Measurements from ENCODE around the gene SCN7A. TPM values are rescaled to one million over a fixed set of nuclear protein-coding genes. Genes with fewer than 3 reads are reported as not detected.

The SCN7A gene
- total RNA-seq, 1 donor from 2014 or later, result 0.36 TPM

GRCh38 chr2:166385313-166385712 lies 108.7 kb downstream of the SCN7A start:
- no peak overlapping the region for H3K27ac Mint-ChIP-seq (ENCODE audit: unreplicated experiment)
- Histone ChIP-seq H4K20me1 (ENCODE audit: insufficient read depth, low read length) (no peaks in the 10 kb centered on the region), H3K27me3 (ENCODE audit: insufficient read depth, low read length) (no peaks in the 10 kb centered on the region), H3K9ac (ENCODE audit: low read length) (no peak overlapping the region), H3K9me3 (ENCODE audit: insufficient read depth, low read depth, low read length) (no peaks in the 10 kb centered on the region), H3K27ac (ENCODE audit: low read depth, low read length) (no peak overlapping the region), H3K79me2 (ENCODE audit: insufficient read depth, low read length) (no peaks in the 10 kb centered on the region), H3K36me3 (ENCODE audit: insufficient read depth, low read length) (no peaks in the 10 kb centered on the region), H3K4me1 (ENCODE audit: insufficient read depth, low read length) (no peaks in the 10 kb centered on the region), H2AFZ (ENCODE audit: low read depth, low read length) (no peak overlapping the region), H3K4me2 (ENCODE audit: low read length) (no peak overlapping the region), H3K4me3 (ENCODE audit: insufficient read depth, low read depth, low read length) (no peak overlapping the region)
- no peaks in the 10 kb centered on the region for H3K27me3 Mint-ChIP-seq (ENCODE audit: low read depth, unreplicated experiment)
- DNase-seq (ENCODE audit: low read depth), result no peak
- no peaks in the 10 kb centered on the region for H3K4me1 Mint-ChIP-seq (ENCODE audit: low read depth, unreplicated experiment)
- FAIRE-seq, result no peak
- TF ChIP-seq, protein P1, sequence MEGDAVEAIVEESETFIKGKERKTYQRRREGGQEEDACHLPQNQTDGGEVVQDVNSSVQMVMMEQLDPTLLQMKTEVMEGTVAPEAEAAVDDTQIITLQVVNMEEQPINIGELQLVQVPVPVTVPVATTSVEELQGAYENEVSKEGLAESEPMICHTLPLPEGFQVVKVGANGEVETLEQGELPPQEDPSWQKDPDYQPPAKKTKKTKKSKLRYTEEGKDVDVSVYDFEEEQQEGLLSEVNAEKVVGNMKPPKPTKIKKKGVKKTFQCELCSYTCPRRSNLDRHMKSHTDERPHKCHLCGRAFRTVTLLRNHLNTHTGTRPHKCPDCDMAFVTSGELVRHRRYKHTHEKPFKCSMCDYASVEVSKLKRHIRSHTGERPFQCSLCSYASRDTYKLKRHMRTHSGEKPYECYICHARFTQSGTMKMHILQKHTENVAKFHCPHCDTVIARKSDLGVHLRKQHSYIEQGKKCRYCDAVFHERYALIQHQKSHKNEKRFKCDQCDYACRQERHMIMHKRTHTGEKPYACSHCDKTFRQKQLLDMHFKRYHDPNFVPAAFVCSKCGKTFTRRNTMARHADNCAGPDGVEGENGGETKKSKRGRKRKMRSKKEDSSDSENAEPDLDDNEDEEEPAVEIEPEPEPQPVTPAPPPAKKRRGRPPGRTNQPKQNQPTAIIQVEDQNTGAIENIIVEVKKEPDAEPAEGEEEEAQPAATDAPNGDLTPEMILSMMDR (IDR thresholded peaks at IDR 0.05; ENCODE audit: insufficient read depth, low read depth, low read length), result no peak
- no peak for TF ChIP-seq EZH2 (IDR thresholded peaks at IDR 0.05; ENCODE audit: insufficient read depth, low read length)
- H3K4me3 Mint-ChIP-seq (ENCODE audit: unreplicated experiment), result no peak overlapping the region
- H3K9me3 Mint-ChIP-seq (ENCODE audit: unreplicated experiment), result no peaks in the 10 kb centered on the region
- no peaks in the 10 kb centered on the region for H3K36me3 Mint-ChIP-seq (ENCODE audit: low read depth, unreplicated experiment)

DNA sequence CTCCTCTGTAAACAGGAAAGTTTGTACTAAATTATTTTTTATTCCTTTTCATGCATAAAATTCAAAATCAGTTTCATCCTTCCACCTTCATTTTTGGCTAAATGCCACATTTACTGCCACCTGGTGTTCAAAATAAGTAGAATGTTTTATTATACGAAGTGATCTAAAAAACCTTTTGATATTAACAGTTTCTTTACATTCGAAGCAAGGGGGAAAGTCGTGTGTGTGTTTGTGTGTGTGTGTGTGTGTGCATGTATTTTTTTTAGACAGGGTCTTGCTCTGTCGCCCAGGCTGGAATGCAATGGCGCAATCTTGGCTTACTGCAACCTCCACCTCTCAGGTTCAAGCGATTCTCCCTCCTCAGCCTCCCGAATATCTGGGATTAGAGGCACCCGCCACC lies 109.3 kb downstream of the SCN7A start:
- H2AFZ ChIP-seq (ENCODE audit: low read depth, low read length), result no peak overlapping the region
- H3K9ac ChIP-seq (ENCODE audit: low read length), result no peak overlapping the region
- H3K9me3 Mint-ChIP-seq (ENCODE audit: unreplicated experiment), result no peaks in the 10 kb centered on the region
- no peak overlapping the region for H3K4me3 Mint-ChIP-seq (ENCODE audit: unreplicated experiment)
- H3K4me1 ChIP-seq (ENCODE audit: insufficient read depth, low read length), result no peaks in the 10 kb centered on the region
- FAIRE-seq (peak; percentile 82), DNase-seq (ENCODE audit: low read depth) (peak; percentile 6)
- no peak overlapping the region for H3K27ac ChIP-seq (ENCODE audit: low read depth, low read length)
- no peaks in the 10 kb centered on the region for H4K20me1 ChIP-seq (ENCODE audit: insufficient read depth, low read length)
- H3K36me3 ChIP-seq (ENCODE audit: insufficient read depth, low read length), result no peaks in the 10 kb centered on the region
- H3K4me2 ChIP-seq (ENCODE audit: low read length), result no peak overlapping the region
- no peak overlapping the region for H3K27ac Mint-ChIP-seq (ENCODE audit: unreplicated experiment)
- no peaks in the 10 kb centered on the region for H3K4me1 Mint-ChIP-seq (ENCODE audit: low read depth, unreplicated experiment)
- no peak for TF ChIP-seq EZH2 (IDR thresholded peaks at IDR 0.05; ENCODE audit: insufficient read depth, low read length)
- TF ChIP-seq, protein P1 (IDR thresholded peaks at IDR 0.05; ENCODE audit: insufficient read depth, low read depth, low read length), result peak; percentile 40
- H3K79me2 ChIP-seq (ENCODE audit: insufficient read depth, low read length), result no peaks in the 10 kb centered on the region
- no peak overlapping the region for H3K4me3 ChIP-seq (ENCODE audit: insufficient read depth, low read depth, low read length)
- no peaks in the 10 kb centered on the region for H3K9me3 ChIP-seq (ENCODE audit: insufficient read depth, low read depth, low read length)
- no peaks in the 10 kb centered on the region for H3K27me3 ChIP-seq (ENCODE audit: insufficient read depth, low read length)
- H3K36me3 Mint-ChIP-seq (ENCODE audit: low read depth, unreplicated experiment), result no peaks in the 10 kb centered on the region
- H3K27me3 Mint-ChIP-seq (ENCODE audit: low read depth, unreplicated experiment), result no peaks in the 10 kb centered on the region

DNA sequence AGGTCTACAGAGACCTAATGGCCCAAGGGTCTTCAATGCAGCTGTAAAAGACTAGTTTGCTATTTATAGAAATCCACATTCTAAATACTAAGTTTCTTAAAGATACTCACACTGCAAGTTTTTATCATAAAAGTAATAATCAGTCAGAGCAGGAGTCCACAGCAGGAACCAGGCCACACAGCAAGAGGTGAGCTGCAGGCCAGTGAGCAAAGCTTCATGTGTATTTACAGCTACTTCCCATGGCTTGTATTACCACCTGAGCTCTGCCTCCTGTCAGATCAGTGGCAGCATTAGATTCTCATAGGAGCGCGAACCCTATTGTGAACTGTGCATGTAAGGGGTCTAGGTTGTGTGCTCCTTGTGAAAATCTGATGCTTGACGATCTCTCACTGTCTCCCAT lies 111.6 kb downstream of the SCN7A start:
- FAIRE-seq, result no peak
- no peak for TF ChIP-seq EZH2 (IDR thresholded peaks at IDR 0.05; ENCODE audit: insufficient read depth, low read length)
- TF ChIP-seq, protein P1 (IDR thresholded peaks at IDR 0.05; ENCODE audit: insufficient read depth, low read depth, low read length), result no peak

More for the DNA sequence above, 111.6 kb downstream of the SCN7A start:
- no peaks in the 10 kb centered on the region for H3K36me3 ChIP-seq (ENCODE audit: insufficient read depth, low read length)
- no peaks in the 10 kb centered on the region for H4K20me1 ChIP-seq (ENCODE audit: insufficient read depth, low read length)
- no peaks in the 10 kb centered on the region for H3K27me3 ChIP-seq (ENCODE audit: insufficient read depth, low read length)
- H3K27me3 Mint-ChIP-seq (ENCODE audit: low read depth, unreplicated experiment), result no peaks in the 10 kb centered on the region
- H3K79me2 ChIP-seq (ENCODE audit: insufficient read depth, low read length), result no peaks in the 10 kb centered on the region
- no peaks in the 10 kb centered on the region for H3K36me3 Mint-ChIP-seq (ENCODE audit: low read depth, unreplicated experiment)
- H3K27ac ChIP-seq (ENCODE audit: low read depth, low read length), result no peak overlapping the region
- H3K4me3 Mint-ChIP-seq (ENCODE audit: unreplicated experiment), result no peak overlapping the region
- no peak overlapping the region for H3K4me2 ChIP-seq (ENCODE audit: low read length)
- no peak overlapping the region for H3K27ac Mint-ChIP-seq (ENCODE audit: unreplicated experiment)
- no peak for DNase-seq (ENCODE audit: low read depth)
- H3K9me3 ChIP-seq (ENCODE audit: insufficient read depth, low read depth, low read length), result no peaks in the 10 kb centered on the region
- H3K9ac ChIP-seq (ENCODE audit: low read length), result no peak overlapping the region
- no peaks in the 10 kb centered on the region for H3K9me3 Mint-ChIP-seq (ENCODE audit: unreplicated experiment)
- no peaks in the 10 kb centered on the region for H3K4me1 ChIP-seq (ENCODE audit: insufficient read depth, low read length)
- no peaks in the 10 kb centered on the region for H3K4me1 Mint-ChIP-seq (ENCODE audit: low read depth, unreplicated experiment)
- H3K4me3 ChIP-seq (ENCODE audit: insufficient read depth, low read depth, low read length), result no peak overlapping the region
- H2AFZ ChIP-seq (ENCODE audit: low read depth, low read length), result no peak overlapping the region
